GM12875 (cell line): Measurements from ENCODE around the gene APP.

Source experiments
- H3K4me3 ChIP-seq: one replicate; pipeline ENCODE4 v1.5.1; 2011; ENCODE audit warnings: low read depth, low read length, control low read depth
- TF ChIP-seq, protein P1 (sequence below): IDR thresholded peaks from 2 replicates; pipeline ENCODE4 v1.5.1; 2011; ENCODE audit warnings: low read depth, mild to moderate bottlenecking, control low read depth, inconsistent platforms, low read length, moderate library complexity, borderline replicate concordance; ENCODE audit not compliant: insufficient read depth

APP gene

DNA sequence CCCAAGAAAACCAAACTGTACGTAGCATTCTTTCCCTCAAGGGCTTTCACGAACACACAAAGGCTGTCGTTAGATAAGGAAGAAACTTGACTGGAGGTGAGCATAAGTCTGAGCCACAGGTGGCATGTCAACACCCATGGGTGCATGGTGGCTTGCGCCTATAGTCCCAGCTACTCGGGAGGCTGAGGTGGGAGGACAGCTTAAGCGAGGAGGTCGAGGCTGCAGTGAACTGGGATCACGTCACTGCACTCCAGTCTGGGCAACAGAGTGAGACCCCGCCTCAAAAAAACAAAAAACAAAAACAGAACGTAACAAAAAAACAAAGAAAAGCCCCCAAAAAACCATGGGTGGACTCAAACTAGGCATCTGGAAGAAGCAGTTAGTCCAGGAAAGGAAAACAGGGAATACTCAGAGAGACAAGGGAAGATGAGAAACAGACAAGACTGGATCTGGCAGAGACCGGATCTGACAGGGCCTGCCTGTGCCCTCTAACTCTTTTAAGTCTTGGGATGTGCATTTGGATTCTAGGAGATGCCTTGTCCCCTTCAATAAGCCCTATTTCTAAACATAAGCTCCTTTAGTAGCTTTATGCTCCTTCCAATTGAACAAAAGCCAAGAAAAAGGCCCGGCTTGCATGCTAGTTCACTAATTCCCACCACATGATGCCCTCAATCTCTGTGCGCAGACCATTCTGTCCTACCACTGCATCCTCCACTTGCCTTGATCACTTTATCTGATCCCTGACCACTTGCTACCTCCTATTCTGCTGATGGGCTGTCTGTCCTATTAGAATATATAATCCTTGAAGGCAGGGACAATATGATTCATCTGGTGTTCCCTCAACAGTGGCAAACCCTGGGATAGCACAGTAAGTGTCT, 73.8 kb downstream of the APP start:
- TF ChIP-seq, protein P1, sequence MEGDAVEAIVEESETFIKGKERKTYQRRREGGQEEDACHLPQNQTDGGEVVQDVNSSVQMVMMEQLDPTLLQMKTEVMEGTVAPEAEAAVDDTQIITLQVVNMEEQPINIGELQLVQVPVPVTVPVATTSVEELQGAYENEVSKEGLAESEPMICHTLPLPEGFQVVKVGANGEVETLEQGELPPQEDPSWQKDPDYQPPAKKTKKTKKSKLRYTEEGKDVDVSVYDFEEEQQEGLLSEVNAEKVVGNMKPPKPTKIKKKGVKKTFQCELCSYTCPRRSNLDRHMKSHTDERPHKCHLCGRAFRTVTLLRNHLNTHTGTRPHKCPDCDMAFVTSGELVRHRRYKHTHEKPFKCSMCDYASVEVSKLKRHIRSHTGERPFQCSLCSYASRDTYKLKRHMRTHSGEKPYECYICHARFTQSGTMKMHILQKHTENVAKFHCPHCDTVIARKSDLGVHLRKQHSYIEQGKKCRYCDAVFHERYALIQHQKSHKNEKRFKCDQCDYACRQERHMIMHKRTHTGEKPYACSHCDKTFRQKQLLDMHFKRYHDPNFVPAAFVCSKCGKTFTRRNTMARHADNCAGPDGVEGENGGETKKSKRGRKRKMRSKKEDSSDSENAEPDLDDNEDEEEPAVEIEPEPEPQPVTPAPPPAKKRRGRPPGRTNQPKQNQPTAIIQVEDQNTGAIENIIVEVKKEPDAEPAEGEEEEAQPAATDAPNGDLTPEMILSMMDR: no peak
- no peak overlapping the region for H3K4me3 ChIP-seq

DNA sequence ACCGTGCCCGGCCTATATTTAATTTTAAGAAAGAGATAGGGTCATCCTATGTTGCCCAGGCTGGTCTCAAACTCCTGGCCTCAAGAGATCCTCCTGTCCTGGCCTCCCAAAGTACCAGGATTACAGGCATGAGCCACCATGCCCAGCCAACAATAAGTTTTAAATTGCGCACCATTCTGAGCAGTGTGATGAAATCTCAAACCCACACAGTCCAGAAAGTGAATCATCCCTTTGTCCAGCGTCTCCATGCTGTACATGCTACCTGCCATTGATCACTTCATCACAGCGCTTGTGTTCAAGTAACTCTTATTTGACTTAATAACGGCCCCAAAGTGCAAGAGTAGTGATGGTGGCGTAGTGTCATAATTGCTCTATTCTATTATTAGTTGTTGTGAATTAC, 75.4 kb downstream of the APP start:
- TF ChIP-seq, protein P1: no peak
- H3K4me3 ChIP-seq: no peak overlapping the region

DNA sequence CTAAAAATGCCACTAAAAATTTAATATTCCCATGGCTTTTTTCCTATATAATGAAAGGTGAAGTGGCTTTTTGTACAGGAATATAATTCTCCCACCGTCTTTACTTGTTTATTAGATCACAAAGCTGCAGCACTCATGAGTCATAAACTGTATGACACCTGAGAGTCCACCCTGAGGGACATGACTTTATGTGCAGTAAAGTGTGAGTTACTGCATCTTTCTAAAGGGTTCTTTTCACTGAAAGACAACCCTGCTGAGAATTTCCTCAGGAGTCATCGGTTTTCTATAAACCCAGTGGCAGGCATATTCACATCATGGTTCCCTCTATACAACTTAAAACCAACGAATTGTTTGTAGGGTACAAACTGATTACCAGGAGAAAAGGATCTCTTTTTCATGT, 77.4 kb downstream of the APP start:
- TF ChIP-seq, protein P1: no peak
- no peak overlapping the region for H3K4me3 ChIP-seq

DNA sequence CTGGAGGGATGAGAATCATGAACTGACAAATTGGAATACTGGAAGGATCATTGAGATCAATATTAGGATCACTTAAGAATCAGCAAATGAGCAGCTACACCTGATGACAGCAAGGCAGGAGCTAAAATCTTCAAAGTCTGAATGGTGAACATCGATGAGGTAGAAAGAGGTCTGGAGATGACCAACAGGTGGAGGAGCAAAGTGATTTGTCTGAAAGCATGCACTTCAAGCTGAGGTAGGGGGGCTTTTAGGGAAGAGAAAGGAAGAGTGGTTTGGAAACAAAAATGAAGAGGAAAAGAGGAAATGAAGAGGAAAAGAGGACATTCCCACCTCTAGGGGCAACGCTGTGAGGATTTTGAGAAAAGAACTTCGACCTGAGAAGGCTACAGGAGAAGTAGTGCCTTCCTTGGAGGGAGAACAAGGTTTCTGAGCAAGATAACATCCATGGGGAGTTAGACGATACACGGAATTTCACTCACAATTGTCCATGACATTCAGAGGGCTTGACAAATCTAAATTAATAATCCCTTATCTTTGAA, 79.0 kb downstream of the APP start:
- H3K4me3 ChIP-seq: no peak overlapping the region
- TF ChIP-seq, protein P1: no peak

DNA sequence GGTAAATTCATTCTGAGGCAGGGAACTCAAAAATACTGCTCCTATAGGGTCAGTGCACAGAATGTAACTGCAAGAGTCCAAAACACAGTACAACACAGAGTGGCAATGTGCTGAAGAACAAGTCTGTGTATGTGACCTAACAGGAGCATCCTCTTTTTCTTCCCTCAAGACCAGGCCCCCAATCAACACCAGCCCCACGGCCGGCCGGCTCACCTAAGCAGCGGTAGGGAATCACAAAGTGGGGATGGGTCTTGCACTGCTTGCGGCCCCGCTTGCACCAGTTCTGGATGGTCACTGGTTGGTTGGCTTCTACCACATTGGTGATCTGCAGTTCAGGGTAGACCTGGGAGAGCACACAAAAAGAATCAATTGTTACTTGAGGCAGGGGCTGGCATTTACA, 80.8 kb downstream of the APP start:
- TF ChIP-seq, protein P1: no peak

DNA sequence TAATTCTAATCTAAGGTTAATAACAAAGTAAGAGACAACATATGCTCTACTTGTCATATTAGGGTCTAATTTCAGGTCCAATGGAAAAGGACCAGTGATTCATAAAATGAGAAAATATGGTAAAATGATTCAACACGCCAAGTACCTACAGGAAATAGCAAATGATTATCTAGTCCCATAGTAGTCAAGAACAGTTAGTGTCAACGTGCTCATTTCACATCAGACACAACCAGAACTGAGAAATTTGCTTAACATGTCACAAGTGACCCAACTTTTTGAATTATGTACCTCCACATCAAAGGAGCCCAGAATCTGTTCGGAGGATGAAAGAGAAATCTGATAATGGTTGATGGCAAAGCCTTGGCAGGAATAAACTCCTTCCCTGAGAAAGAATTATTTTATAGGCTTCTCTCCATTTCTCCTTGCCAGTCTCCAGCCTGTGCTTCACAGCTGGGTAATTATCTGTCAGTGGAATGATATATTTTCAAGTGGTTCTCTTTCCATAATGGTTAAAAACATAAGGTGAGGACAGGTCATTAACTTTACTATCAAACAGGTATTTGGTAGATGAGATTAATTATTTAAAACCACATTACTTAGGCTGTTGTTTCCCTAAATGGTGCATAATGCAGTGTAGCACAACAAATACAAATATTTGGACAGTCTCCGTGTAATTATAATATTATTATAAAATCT, 83.2 kb downstream of the APP start:
- H3K4me3 ChIP-seq: no peak overlapping the region
- TF ChIP-seq, protein P1: no peak

More for the DNA sequence above, 80.8 kb downstream of the APP start:
- no peak overlapping the region for H3K4me3 ChIP-seq
